Fibroblast of pulmonary artery (primary cell): ENCODE measurements around the gene HOXC4.

Experiments
- DNase-seq: peaks from one replicate; pipeline ENCODE4 v3.0.0-alpha.2; 2010; ENCODE audit warnings: low read depth
- H3K4me3 ChIP-seq: replicated peaks from 2 replicates; pipeline ENCODE4 v1.5.1; 2011; ENCODE audit warnings: low read depth, mild to moderate bottlenecking, control low read depth, low read length, moderate library complexity
- CTCF ChIP-seq: IDR thresholded peaks from 2 replicates; pipeline ENCODE4 v1.5.1; 2011; ENCODE audit warnings: mild to moderate bottlenecking, control low read depth, low read length, inconsistent platforms; ENCODE audit errors: missing control alignments

HOXC4 gene

GRCh38 chr12:54053751-54054741 lies at the start of gene HOXC4:
Gene HOXC4 (plus strand): TSS chr12:54053835. CDS start chr12:54053923, 88 bp downstream.
- TF ChIP-seq CTCF: no peak
- peak within 1 kb of the TSS; percentile 64 for H3K4me3 ChIP-seq
- DNase-seq: peak; percentile 35

GRCh38 chr12:54004063-54004840 lies 49.4 kb upstream of the HOXC4 start:
- no peak for TF ChIP-seq CTCF
- DNase-seq: no peak
- H3K4me3 ChIP-seq: no peak overlapping the region

GRCh38 chr12:54004841-54005530 lies 48.6 kb upstream of the HOXC4 start:
- no peak for DNase-seq
- TF ChIP-seq CTCF: no peak
- no peak overlapping the region for H3K4me3 ChIP-seq

GRCh38 chr12:54005531-54005852 lies 48.1 kb upstream of the HOXC4 start:
- no peak overlapping the region for H3K4me3 ChIP-seq
- no peak for TF ChIP-seq CTCF
- no peak for DNase-seq

- TF ChIP-seq CTCF: peak; percentile 74
- peak; percentile 81 for DNase-seq
- peak overlapping the region; percentile 27 for H3K4me3 ChIP-seq
Observed at GRCh38 chr12:54005853-54006558, 47.6 kb upstream of the HOXC4 start.

GRCh38 chr12:54006559-54007220 lies 46.9 kb upstream of the HOXC4 start:
- peak overlapping the region; percentile 27 for H3K4me3 ChIP-seq
- no peak for TF ChIP-seq CTCF
- DNase-seq: no peak
